Body of pancreas (tissue), 4 donors: ENCODE measurements around the gene SNRPA1.

ENCODE experiments used
- CTCF ChIP-seq, 7 experiments: fragments of 450-650 bp in 4 of 7; fragments of 200-600 bp in 3 of 7; sonication (generic) in 3 of 7; IDR thresholded peaks; one replicate each; pipeline ENCODE4 v1.5.1; 2016 to 2019; ENCODE audit warnings: antibody characterized with exemption in 7 of 7
- POLR2A ChIP-seq, 3 donors: fragments of 450-650 bp; IDR thresholded peaks; one replicate each; pipeline ENCODE4 v1.6.1; 2016; ENCODE audit warnings: antibody characterized with exemption in 3 of 3, mild to moderate bottlenecking in 2 of 3

GRCh38 chr15:101322854-101323477 is 27.9 kb upstream of the SNRPA1 start:
- no peak for TF ChIP-seq CTCF (IDR thresholded peaks at IDR 0.05)
- no peak for TF ChIP-seq POLR2A (IDR thresholded peaks at IDR 0.05)
